Loucy (cell line): ENCODE results near the gene CHD6.

Source experiments
- CTCF ChIP-seq: fragments of 200-600 bp; sonication (generic); conservative IDR thresholded peaks from 2 replicates; pipeline ENCODE4 v1.5.1; 2014; ENCODE audit warnings: mild to moderate bottlenecking, antibody characterized with exemption, low read length
- EZH2phosphoT487 ChIP-seq: fragments of 200-600 bp; IDR thresholded peaks from 2 replicates; pipeline ENCODE4 v1.6.1; 2018; ENCODE audit warnings: antibody characterized with exemption, mild to moderate bottlenecking, moderate library complexity, borderline replicate concordance

GRCh38 chr20:41540918-41541317, 77.3 kb downstream of the CHD6 start:
- no peak for TF ChIP-seq CTCF
- no peak for TF ChIP-seq EZH2phosphoT487
